Measurements from ENCODE around the gene PTPRD.

Gene PTPRD

GRCh38 chr9:8649807-8650206, 1963.0 kb downstream of the PTPRD start:
- no peak overlapping the region for H3K4me3 ChIP-seq (ENCODE audit: low read depth, low read length)
- TF ChIP-seq CTCF (IDR thresholded peaks at IDR 0.05; ENCODE audit: low read depth, low read length): no peak

- TF ChIP-seq CTCF (IDR thresholded peaks at IDR 0.05; ENCODE audit: low read depth, low read length): no peak
- no peak overlapping the region for H3K4me3 ChIP-seq (ENCODE audit: low read depth, low read length)
These were observed 1963.6 kb downstream of the PTPRD start for GRCh38 chr9:8649160-8649559.

DNA sequence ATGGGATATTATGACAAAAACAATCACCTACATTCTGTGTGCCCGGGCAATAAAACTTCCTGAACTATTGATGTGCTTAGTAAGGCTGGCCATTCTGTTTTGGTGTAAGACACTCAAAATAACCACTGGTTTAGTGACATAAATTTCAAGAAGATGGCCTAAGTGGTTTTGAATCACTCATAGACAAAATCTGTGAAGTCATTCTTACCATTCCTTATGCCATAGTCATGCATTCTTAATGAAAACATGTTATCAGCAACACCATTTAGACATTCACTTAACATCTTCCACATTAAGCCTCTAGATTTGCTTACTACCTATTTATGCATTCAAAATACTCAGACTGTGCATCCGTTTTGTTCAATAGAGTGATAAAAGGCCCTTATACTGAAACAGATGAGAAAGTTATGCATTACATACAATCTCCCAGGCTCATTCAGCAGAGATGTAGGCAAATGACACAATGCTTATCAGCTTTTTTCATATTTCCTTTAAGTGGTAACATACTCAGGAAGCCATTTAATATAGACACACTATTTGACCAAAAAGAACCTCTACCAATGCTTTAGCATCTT, 1964.4 kb downstream of the PTPRD start:
- H3K4me3 ChIP-seq (ENCODE audit: low read depth, low read length): no peak overlapping the region
- no peak for TF ChIP-seq CTCF (IDR thresholded peaks at IDR 0.05; ENCODE audit: low read depth, low read length)

DNA sequence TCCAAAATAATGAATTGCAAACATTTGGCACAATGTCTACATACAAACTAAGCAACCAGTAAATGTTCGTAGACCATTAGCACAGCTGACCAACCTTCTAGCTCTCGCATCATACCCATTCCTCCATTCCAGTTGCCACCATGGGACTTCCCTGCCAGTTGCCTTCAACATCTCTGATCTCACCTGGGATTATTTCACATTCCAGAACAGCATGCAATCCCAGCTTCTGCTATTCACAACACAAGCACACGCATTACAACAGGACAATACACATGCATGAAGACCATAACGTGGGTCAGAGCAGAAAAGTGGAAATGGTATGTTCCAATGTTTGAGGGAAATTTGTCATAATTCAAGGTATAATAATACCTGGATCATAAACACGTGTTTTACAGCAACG, 1965.0 kb downstream of the PTPRD start:
- H3K4me3 ChIP-seq (ENCODE audit: low read depth, low read length): no peak overlapping the region
- TF ChIP-seq CTCF (IDR thresholded peaks at IDR 0.05; ENCODE audit: low read depth, low read length): no peak

DNA sequence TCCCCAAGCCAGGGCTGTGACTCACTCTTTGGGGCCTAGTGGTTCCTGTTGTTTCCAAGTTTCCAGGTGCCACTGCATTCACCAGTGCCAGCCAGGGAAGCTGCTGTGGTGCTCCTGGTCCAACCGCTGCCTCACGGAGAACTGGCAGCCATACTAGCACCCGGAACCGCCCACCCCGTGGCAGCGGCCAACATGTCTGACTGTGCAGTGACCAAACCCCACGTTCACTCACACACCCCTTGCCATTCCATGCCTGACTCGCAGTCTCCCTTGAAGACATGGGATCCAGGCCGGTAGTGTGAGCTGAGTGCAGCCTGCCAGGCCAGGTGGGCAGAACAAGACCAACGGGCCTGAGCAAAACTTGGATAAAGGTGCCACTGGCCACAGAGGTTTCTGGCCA, 1968.2 kb downstream of the PTPRD start:
- no peak for TF ChIP-seq CTCF (IDR thresholded peaks at IDR 0.05; ENCODE audit: low read depth, low read length)
- no peak overlapping the region for H3K4me3 ChIP-seq (ENCODE audit: low read depth, low read length)

DNA sequence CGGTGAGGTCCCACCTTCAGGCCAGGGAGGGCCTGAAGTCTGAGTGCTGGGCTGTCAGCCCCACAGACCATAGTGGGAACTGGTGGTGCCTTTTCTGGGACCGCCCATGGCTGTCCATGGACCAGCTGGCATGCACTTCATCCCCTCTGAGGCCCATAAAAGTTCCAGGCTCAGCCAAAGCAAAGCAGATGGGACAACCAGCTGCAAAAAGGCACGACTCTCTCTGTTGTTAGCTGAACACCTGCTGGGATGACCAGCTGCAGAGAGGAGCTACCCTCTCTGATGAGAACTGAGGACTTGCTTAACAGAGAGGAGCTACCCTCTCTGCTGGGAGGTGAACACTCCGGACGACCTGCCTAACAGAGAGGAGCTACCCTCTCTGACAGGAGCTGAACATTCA, 1968.9 kb downstream of the PTPRD start:
- no peak overlapping the region for H3K4me3 ChIP-seq (ENCODE audit: low read depth, low read length)
- TF ChIP-seq CTCF (IDR thresholded peaks at IDR 0.05; ENCODE audit: low read depth, low read length): no peak

GRCh38 chr9:8643464-8643863, 1969.3 kb downstream of the PTPRD start:
- no peak for TF ChIP-seq CTCF (IDR thresholded peaks at IDR 0.05; ENCODE audit: low read depth, low read length)
- H3K4me3 ChIP-seq (ENCODE audit: low read depth, low read length): no peak overlapping the region
